ENCODE results near the gene NDUFAF5. TPM values are rescaled to one million over a fixed set of nuclear protein-coding genes. Genes with fewer than 3 reads are reported as not detected.

Gene NDUFAF5
- total and polyA plus RNA-seq, 2 donors (not counting 3 experiments of a cell fraction or from before 2014, with no cell fraction given): 9.8 to 26.4 TPM

GRCh38 chr20:13841206-13841605 lies 56.4 kb downstream of the NDUFAF5 start:
- CTCF ChIA-PET: no interaction called here
- Histone ChIP-seq H3K79me2 (ENCODE audit: control insufficient read depth, insufficient read depth, low read length) (no peaks in the 10 kb centered on the region), H3K27ac (ENCODE audit: insufficient read depth, low read depth, low read length) (no peak overlapping the region), H3K4me2 (ENCODE audit: insufficient read depth, low read length) (no peak overlapping the region), H4K20me1 (replicated peaks; ENCODE audit: control insufficient read depth, extremely low read depth, insufficient read depth, low read length) (no peaks in the 10 kb centered on the region), H3K4me3 (replicated peaks in 1 of 3; ENCODE audit: insufficient read depth in 1 of 3, low read depth in 1 of 3, low read length in 3 of 3) (no peak overlapping the region), H3K36me3 (ENCODE audit: control insufficient read depth in 2 of 2, extremely low read depth in 1 of 2, insufficient read depth in 2 of 2, low read length in 2 of 2) (no peaks in the 10 kb centered on the region), H2AFZ (ENCODE audit: low read depth, low read length) (no peak overlapping the region), H3K9ac (replicated peaks; ENCODE audit: extremely low read depth, insufficient read depth, low read length) (no peak overlapping the region), H3K9me1 (replicated peaks; ENCODE audit: control insufficient read depth, extremely low read depth, insufficient read depth, low read length) (no peaks in the 10 kb centered on the region), H3K4me1 (ENCODE audit: control insufficient read depth, extremely low read depth, insufficient read depth, low read length) (no peaks in the 10 kb centered on the region), H3K27me3 (ENCODE audit: control insufficient read depth in 2 of 2, insufficient read depth in 2 of 2, low read length in 2 of 2) (no peaks in the 10 kb centered on the region), H3K9me3 (replicated peaks; ENCODE audit: control insufficient read depth, insufficient read depth, low read length) (no peaks in the 10 kb centered on the region)
- no peak for DNase-seq (ENCODE audit: low read depth, low spot score)
- BruUV-seq (replicated peaks): no TSS peak
- intact Hi-C loops (cut with micrococcal nuclease) (no loop called here), dilution Hi-C loops (cut with MboI; ENCODE audit: extremely low pct_ligation_motif_present, low sequenced_read_pairs) (no loop called here)
- POLR2A ChIA-PET: no interaction called here
- FAIRE-seq: no peak
- TF ChIP-seq EZH2 (IDR thresholded peaks at IDR 0.05; ENCODE audit: borderline replicate concordance, low read depth, low read length, severe bottlenecking): no peak
- TF ChIP-seq MAX (IDR thresholded peaks at IDR 0.05; ENCODE audit: insufficient read depth, insufficient read length): no peak
- TF ChIP-seq POLR2A (IDR thresholded peaks at IDR 0.05; ENCODE audit: low read depth, low read length): no peak
- no peak for TF ChIP-seq POLR2AphosphoS5 (IDR thresholded peaks at IDR 0.05; ENCODE audit: insufficient read depth, low read depth, low read length)
- no peak for TF ChIP-seq MYC (IDR thresholded peaks at IDR 0.05; ENCODE audit: low read depth, low read length)
- TF ChIP-seq CTCF (IDR thresholded peaks at IDR 0.05; ENCODE audit: extremely low read depth in 1 of 2, insufficient read depth in 1 of 2, low read depth in 1 of 2, low read length in 2 of 2): no peak
- TF ChIP-seq FOS (IDR thresholded peaks at IDR 0.05; ENCODE audit: borderline replicate concordance, insufficient read depth, low read length): no peak
- TF ChIP-seq JUN (IDR thresholded peaks at IDR 0.05; ENCODE audit: borderline replicate concordance, insufficient read depth, insufficient read length, low read depth): no peak
- TF ChIP-seq GATA2 (IDR thresholded peaks at IDR 0.05; ENCODE audit: insufficient read depth, insufficient read length, low read depth, low read length): no peak
